H1 (cell line): ENCODE measurements around the gene SIPA1L3. TPM values are rescaled to one million over a fixed set of nuclear protein-coding genes. Genes with fewer than 3 reads are reported as not detected.

ENCODE experiments used
- CTCF ChIA-PET: fragments of 300-600 bp; sonication (Branson Sonifier 250); formaldehyde crosslinking; loops from one replicate; lab custom pipeline; 2021; ENCODE audit not compliant: partially characterized antibody; lab: Charles Lee
- POLR2A ChIA-PET: fragments of 300-600 bp; sonication (Branson Sonifier 250); formaldehyde crosslinking; loops from one replicate; lab custom pipeline; 2021; ENCODE audit warnings: inconsistent platforms; ENCODE audit not compliant: partially characterized antibody; lab: Charles Lee
- DNase-seq, 2 experiments: peaks; one replicate each; pipeline versions ENCODE4 v3.0.0 to v3.0.0-alpha.2; 2010 to 2022; ENCODE audit warnings: low spot score in 2 of 2, low read depth in 1 of 2, mixed read lengths in 1 of 2
- FAIRE-seq: peaks from 2 replicates; lab custom pipeline; 2011; peaks lifted over from hg19 to GRCh38; lab: Jason Lieb, UNC
- H2AFZ ChIP-seq: 2 replicates; pipeline ENCODE4 v1.8.1; 2012; ENCODE audit warnings: low read length, inconsistent platforms
- H2AK5ac ChIP-seq: 2 replicates; pipeline ENCODE4 v1.6.1; 2013; ENCODE audit warnings: low read depth, low read length
- H2BK120ac ChIP-seq: replicated peaks from 2 replicates; pipeline ENCODE3; 2013; ENCODE audit warnings: low read depth, low read length, inconsistent platforms
- H2BK12ac ChIP-seq: 2 replicates; pipeline ENCODE4 v1.6.1; 2013; ENCODE audit warnings: low read depth, low read length
- H2BK15ac ChIP-seq: 2 replicates; pipeline ENCODE4 v1.6.1; 2013; ENCODE audit warnings: low read length
- H2BK20ac ChIP-seq: 2 replicates; pipeline ENCODE4 v1.6.1; 2013; ENCODE audit warnings: low read length
- H2BK5ac ChIP-seq: 2 replicates; pipeline ENCODE4 v1.6.1; 2013; ENCODE audit warnings: low read depth, low read length
- H3K14ac ChIP-seq: 2 replicates; pipeline ENCODE4 v1.6.1; 2013; ENCODE audit warnings: inconsistent platforms; ENCODE audit not compliant: insufficient read length
- H3K18ac ChIP-seq: 2 replicates; pipeline ENCODE4 v1.6.1; 2013; ENCODE audit warnings: low read length; ENCODE audit errors: extremely low read depth
- H3K23ac ChIP-seq: 2 replicates; pipeline ENCODE4 v1.6.1; 2013; ENCODE audit warnings: inconsistent platforms; ENCODE audit not compliant: insufficient read length
- H3K23me2 ChIP-seq: 2 replicates; pipeline ENCODE4 v1.6.1; 2013; ENCODE audit warnings: low read depth, low read length
- H3K27ac ChIP-seq: 2 replicates; pipeline ENCODE4 v1.6.1; 2011; ENCODE audit warnings: low read depth, low read length, inconsistent platforms
- H3K27me3 ChIP-seq, 4 experiments: replicated peaks in 1 of 4; 1 replicate in 1 of 4; 2 replicates in 3 of 4; pipeline versions ENCODE4 v1.6.1 to v1.8.1; 2011 to 2013; ENCODE audit warnings: low read length in 3 of 4, mild to moderate bottlenecking in 3 of 4, inconsistent platforms in 2 of 4, mixed read lengths in 2 of 4, moderate library complexity in 1 of 4; ENCODE audit not compliant: control insufficient read depth in 3 of 4, insufficient read depth in 3 of 4; ENCODE audit errors: extremely low read depth in 1 of 4
- H3K36me3 ChIP-seq, 4 experiments: 2 replicates each; pipeline versions ENCODE4 v1.6.1 to v1.8.1; 2011 to 2013; ENCODE audit warnings: mild to moderate bottlenecking in 4 of 4, low read length in 3 of 4, moderate library complexity in 2 of 4, control low read depth in 1 of 4, inconsistent platforms in 1 of 4; ENCODE audit not compliant: insufficient read depth in 4 of 4, control insufficient read depth in 2 of 4
- H3K4ac ChIP-seq: replicated peaks from 2 replicates; pipeline ENCODE3; 2013; ENCODE audit warnings: low read length, low read depth, mixed read lengths, inconsistent platforms; ENCODE audit not compliant: insufficient read length
- H3K4me1 ChIP-seq, 4 experiments: replicated peaks in 1 of 4; 1 replicate in 1 of 4; 2 replicates in 3 of 4; pipeline versions ENCODE4 v1.6.1 to v1.8.1; 2011 to 2013; ENCODE audit warnings: low read length in 3 of 4, inconsistent platforms in 2 of 4, mixed read lengths in 1 of 4; ENCODE audit not compliant: insufficient read depth in 4 of 4, control insufficient read depth in 3 of 4
- H3K4me2 ChIP-seq, 2 experiments: 2 replicates each; pipeline versions ENCODE4 v1.6.1 to v1.8.1; 2011 to 2013; ENCODE audit warnings: low read depth in 2 of 2, low read length in 2 of 2, control low read depth in 1 of 2, inconsistent platforms in 1 of 2, mild to moderate bottlenecking in 1 of 2; ENCODE audit not compliant: insufficient read depth in 1 of 2
- H3K4me3 ChIP-seq, 4 experiments: fragments of 200-600, 300-600 bp in 1 of 4; sonication (generic), shearing (Covaris generic), sonication (Bioruptor Twin) in 1 of 4; 2 replicates each; pipeline versions ENCODE4 v1.5.1 to v1.8.1; 2011 to 2016; ENCODE audit warnings: low read length in 4 of 4, low read depth in 3 of 4, control low read depth in 2 of 4, inconsistent platforms in 2 of 4, mild to moderate bottlenecking in 2 of 4, mixed read lengths in 1 of 4, moderate library complexity in 1 of 4; ENCODE audit not compliant: insufficient read depth in 2 of 4; ENCODE audit errors: extremely low read depth in 1 of 4
- H3K56ac ChIP-seq: replicated peaks from 2 replicates; pipeline ENCODE3; 2013; ENCODE audit warnings: low read depth, mild to moderate bottlenecking, mixed read lengths, low read length, inconsistent platforms; ENCODE audit not compliant: insufficient read length
- H3K79me1 ChIP-seq: 2 replicates; pipeline ENCODE4 v1.6.1; 2013; ENCODE audit warnings: low read depth, low read length, control low read depth
- H3K79me2 ChIP-seq, 2 experiments: 2 replicates each; pipeline versions ENCODE4 v1.6.1 to v1.8.1; 2012 to 2013; ENCODE audit warnings: low read length in 2 of 2, mild to moderate bottlenecking in 2 of 2, inconsistent platforms in 1 of 2; ENCODE audit not compliant: insufficient read depth in 2 of 2, control insufficient read depth in 1 of 2
- H3K9ac ChIP-seq, 4 experiments: replicated peaks in 1 of 4; 1 replicate in 1 of 4; 2 replicates in 3 of 4; pipeline versions ENCODE4 v1.6.1 to v1.8.1; 2011 to 2013; ENCODE audit warnings: low read depth in 3 of 4, low read length in 3 of 4, control low read depth in 2 of 4, mild to moderate bottlenecking in 2 of 4, moderate library complexity in 2 of 4, inconsistent platforms in 1 of 4; ENCODE audit errors: extremely low read depth in 1 of 4
- H3K9me3 ChIP-seq, 2 experiments: 2 replicates each; pipeline versions ENCODE4 v1.6.1 to v1.8.1; 2012 to 2013; ENCODE audit warnings: mild to moderate bottlenecking in 2 of 2, moderate library complexity in 2 of 2, control low read depth in 1 of 2, inconsistent platforms in 1 of 2, low read depth in 1 of 2, low read length in 1 of 2, mixed read lengths in 1 of 2; ENCODE audit not compliant: insufficient read depth in 2 of 2
- H4K20me1 ChIP-seq, 2 experiments: replicated peaks in 1 of 2; 2 replicates each; pipeline versions ENCODE3 to v1.8.1; 2011 to 2013; ENCODE audit warnings: inconsistent platforms in 2 of 2, low read length in 2 of 2, mild to moderate bottlenecking in 1 of 2; ENCODE audit not compliant: insufficient read depth in 2 of 2, control insufficient read depth in 1 of 2
- H4K5ac ChIP-seq: 2 replicates; pipeline ENCODE4 v1.6.1; 2013; ENCODE audit warnings: low read length, low read depth, mixed read lengths, inconsistent platforms; ENCODE audit not compliant: insufficient read length
- H4K8ac ChIP-seq: 2 replicates; pipeline ENCODE4 v1.8.0; 2013; ENCODE audit warnings: mild to moderate bottlenecking, moderate library complexity, low read length, inconsistent platforms; ENCODE audit not compliant: insufficient read depth; ENCODE audit errors: extremely low read depth
- H4K91ac ChIP-seq: replicated peaks from 2 replicates; pipeline ENCODE3; 2013; ENCODE audit warnings: low read length, mixed read lengths, inconsistent platforms; ENCODE audit not compliant: insufficient read length
- BRCA1 ChIP-seq: IDR thresholded peaks from 2 replicates; pipeline ENCODE4 v1.6.1; 2012; ENCODE audit warnings: low read depth, low read length, improper control_type of control experiment
- CHD1 ChIP-seq: IDR thresholded peaks from 2 replicates; pipeline ENCODE4 v1.6.1; 2012; ENCODE audit warnings: low read depth, low read length, improper control_type of control experiment
- GABPA ChIP-seq: IDR thresholded peaks from 2 replicates; pipeline ENCODE4 v1.6.1; 2011; ENCODE audit warnings: mild to moderate bottlenecking, low read length, moderate library complexity, borderline replicate concordance; ENCODE audit not compliant: insufficient read depth
- HDAC6 ChIP-seq: IDR thresholded peaks from one replicate; pipeline ENCODE4 v1.7.1; 2012; ENCODE audit warnings: low read depth, mild to moderate bottlenecking, inconsistent platforms, low read length, moderate library complexity
- JUN ChIP-seq: IDR thresholded peaks from 2 replicates; pipeline ENCODE4 v1.6.1; 2011; ENCODE audit warnings: low read depth, mild to moderate bottlenecking, improper control_type of control experiment, low read length
- NRF1 ChIP-seq: IDR thresholded peaks from 2 replicates; pipeline ENCODE4 v1.6.1; 2011; ENCODE audit warnings: mild to moderate bottlenecking, low read depth, low read length, improper control_type of control experiment
- RAD21 ChIP-seq, 2 experiments: IDR thresholded peaks in 1 of 2; conservative IDR thresholded peaks in 1 of 2; 2 replicates each; pipeline ENCODE4 v1.6.1; 2011; ENCODE audit warnings: low read depth in 2 of 2, low read length in 2 of 2, improper control_type of control experiment in 1 of 2, inconsistent platforms in 1 of 2, mild to moderate bottlenecking in 1 of 2, moderate library complexity in 1 of 2
- SP1 ChIP-seq: IDR thresholded peaks from 2 replicates; pipeline ENCODE4 v1.6.1; 2011; ENCODE audit warnings: low read depth, low read length
- SRF ChIP-seq: IDR thresholded peaks from 2 replicates; pipeline ENCODE4 v1.6.1; 2011; ENCODE audit warnings: mild to moderate bottlenecking, low read depth, low read length, moderate library complexity
- TEAD4 ChIP-seq: IDR thresholded peaks from 2 replicates; pipeline ENCODE4 v1.6.1; 2012; ENCODE audit warnings: low read depth, low read length, inconsistent platforms, mixed read lengths
- USF2 ChIP-seq: IDR thresholded peaks from 2 replicates; pipeline ENCODE4 v1.6.1; 2011; ENCODE audit warnings: low read length, improper control_type of control experiment
- WGBS, 2 experiments: shearing (Covaris generic) in 1 of 2; methylation state at CpG; one replicate each; pipeline versions ENCODE4 v1.1.6 to v1.1.7; 2013 to 2015; ENCODE audit warnings: low lambda C conversion rate in 2 of 2, mixed read lengths in 2 of 2, inconsistent platforms in 1 of 2, low coverage in 1 of 2, missing lambda C conversion rate in 1 of 2; ENCODE audit not compliant: insufficient replicate concordance in 2 of 2, insufficient coverage in 1 of 2, insufficient read length in 1 of 2; ENCODE audit errors: extremely low coverage in 1 of 2, missing lambda C conversion rate in 1 of 2; 5-methylcytosine and 5-hydroxymethylcytosine counted together
- polyA plus RNA-seq, 7 experiments: library from polyadenylated mRNA; depleted of rRNA in 3 of 7; stranded (reverse) in 5 of 7; unstranded in 2 of 7; fragments of >200 nt in 5 of 7; fragments of 200-250 nt in 2 of 7; gene quantifications; 1 replicate in 5 of 7; 2 replicates in 1 of 7; 4 replicates in 1 of 7; pipeline versions ENCODE4 v1.2.1 to v1.2.3, GENCODE V29; 2011 to 2013; ENCODE audit warnings: missing spikeins in 2 of 7, mixed read lengths in 2 of 7
- total RNA-seq: library from RNA; stranded (reverse); fragmentation: NEBNext Ultra II Directional; extraction: Animal tissue kit (Norgen Biotek cat#: 25700); gene quantifications from 2 replicates; pipeline ENCODE4 v1.2.1, GENCODE V29; 2021

The SIPA1L3 gene
- total and polyA plus RNA-seq, 2 of the 8 experiments (the other 6 are each of a cell fraction or from before 2014, with no cell fraction given): 15.0 to 54.9 TPM

GRCh38 chr19:38047049-38047438 is 140.0 kb downstream of the SIPA1L3 start:
- peaks cover 0 to 3% of the 10 kb centered on the region in 2 experiments; a peak in 1 of 4 replicates for H3K9me3 ChIP-seq
- no peak overlapping the region for H2BK20ac ChIP-seq
- no peak overlapping the region for H2AK5ac ChIP-seq
- no peaks in the 10 kb centered on the region for H3K23me2 ChIP-seq
- no peak for FAIRE-seq
- H4K20me1 ChIP-seq: peaks cover 3 to 11% of the 10 kb centered on the region in 2 experiments
- no peak overlapping the region for H3K4me2 ChIP-seq
- no peak overlapping the region for H3K9ac ChIP-seq
- H3K79me1 ChIP-seq: peaks cover 9% of the 10 kb centered on the region
- peaks cover 14 to 34% (median 30%) of the 10 kb centered on the region in 4 experiments for H3K4me1 ChIP-seq
- no peak overlapping the region for H3K23ac ChIP-seq
- DNase-seq: no peak
- no peak overlapping the region for H3K4ac ChIP-seq
- no peak overlapping the region for H4K5ac ChIP-seq
- no peak overlapping the region for H2AFZ ChIP-seq
- CTCF ChIA-PET: interaction anchor here (0.7 to 2.3 kb wide), 10 partner anchors 12 to 145 kb away, joined by 3 to 7 read pairs (median 4); no protein-coding TSS in a partner anchor
- no peak overlapping the region for H3K27ac ChIP-seq
- peaks cover 0 to 28% of the 10 kb centered on the region in 2 experiments; a peak in 1 of 4 replicates for H3K79me2 ChIP-seq
- H4K91ac ChIP-seq: no peak overlapping the region
- no peak overlapping the region for H3K18ac ChIP-seq
- no peak overlapping the region for H2BK120ac ChIP-seq
- TF ChIP-seq SRF (no peak), GABPA (no peak), RAD21 (IDR thresholded peaks at IDR 0.05 in 1 of 2, conservative IDR thresholded peaks at IDR 0.05 in 1 of 2; ENCODE audit: low read depth in 2 of 2, low read length in 2 of 2) (no peak), HDAC6 (no peak), BRCA1 (no peak), CHD1 (no peak), USF2 (no peak), TEAD4 (no peak), NRF1 (no peak), SP1 (no peak), JUN (no peak)
- 0 out of 2 replicates have a peak overlapping the region, but pooled peaks have one; percentile 25 for H2BK15ac ChIP-seq
- no peak overlapping the region; the same call in 1 of the 2 replicates for H4K8ac ChIP-seq
- no peaks in the 10 kb centered on the region for H3K27me3 ChIP-seq
- H3K36me3 ChIP-seq: no peaks in the 10 kb centered on the region
- no peak overlapping the region for H3K4me3 ChIP-seq
- H3K56ac ChIP-seq: no peak overlapping the region
- WGBS, 2 experiments: 94 to 100% methylated on average over 3 to 8 of the region's 8 CpGs
- POLR2A ChIA-PET: interaction anchor here (0.9 to 1.1 kb wide), 2 partner anchors 24 to 114 kb away, joined by 3 read pairs; no protein-coding TSS in a partner anchor
- no peak overlapping the region for H3K14ac ChIP-seq
- H2BK5ac ChIP-seq: 0 out of 2 replicates have a peak overlapping the region, but pooled peaks have one; percentile 18
- no peak overlapping the region for H2BK12ac ChIP-seq
